Kidney epithelial cell (primary cell): Measurements from ENCODE around the gene TEX2. TPM values are rescaled to one million over a fixed set of nuclear protein-coding genes. Genes with fewer than 3 reads are reported as not detected.

Experiments used
- DNase-seq: peaks from one replicate; pipeline ENCODE4 v3.0.0-alpha.2; 2010; ENCODE audit warnings: low read depth
- H3K27me3 ChIP-seq: 2 replicates; pipeline ENCODE4 v1.6.0; 2011; ENCODE audit warnings: low read length; ENCODE audit not compliant: control insufficient read depth, insufficient read depth
- H3K36me3 ChIP-seq: 2 replicates; pipeline ENCODE4 v1.5.1; 2011; ENCODE audit warnings: low read length; ENCODE audit not compliant: control insufficient read depth, insufficient read depth
- H3K4me3 ChIP-seq: 2 replicates; pipeline ENCODE4 v1.5.1; 2011; ENCODE audit warnings: low read depth, mild to moderate bottlenecking, control low read depth, low read length
- total RNA-seq: library from RNA; depleted of rRNA; stranded (reverse); fragments of >200 nt; gene quantifications from 2 replicates; pipeline ENCODE4 v1.2.3, GENCODE V29; 2015
- TF ChIP-seq, protein P1 (sequence below): IDR thresholded peaks from 2 replicates; pipeline ENCODE4 v1.5.1; 2011; ENCODE audit warnings: mild to moderate bottlenecking, moderate library complexity, low read length, control low read depth, inconsistent platforms; ENCODE audit not compliant: insufficient read depth, poor library complexity, severe bottlenecking

TEX2 gene
- total RNA-seq, 1 donor from 2014 or later = 16.5 TPM

DNA sequence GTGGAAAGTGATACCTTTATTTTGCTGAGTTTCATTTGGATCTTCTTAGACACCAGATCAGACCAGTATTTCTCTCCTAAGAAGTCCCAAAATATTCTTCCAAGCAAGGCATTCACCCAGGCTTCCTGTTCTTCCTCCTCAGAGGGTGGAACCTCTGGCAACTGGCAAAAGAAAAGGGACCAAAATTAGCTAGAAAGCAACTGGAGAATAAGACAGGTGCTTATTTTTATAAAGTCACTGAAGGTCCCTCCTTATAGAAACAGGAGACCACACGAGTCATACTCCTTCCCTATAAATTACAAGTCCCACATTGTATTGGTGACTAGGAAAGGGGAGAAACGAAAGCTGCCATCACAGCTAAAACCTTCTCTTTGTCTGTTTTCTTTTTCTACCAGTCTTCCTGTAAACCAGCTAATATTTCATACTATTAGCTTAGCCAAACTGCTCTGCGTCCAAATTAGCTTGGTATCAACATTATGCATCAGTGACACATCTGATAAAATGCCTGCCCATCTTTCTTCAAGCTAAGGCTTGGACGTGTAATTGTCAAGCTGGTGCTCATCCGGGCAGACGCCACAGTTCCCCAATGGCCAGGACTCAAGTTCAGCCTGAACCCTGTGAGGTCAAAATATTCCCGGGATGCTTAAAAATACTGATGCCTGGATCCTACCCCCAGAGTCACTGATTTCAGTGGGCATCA lies 85.6 kb downstream of the TEX2 start:
- no peak overlapping the region for H3K4me3 ChIP-seq
- H3K27me3 ChIP-seq = no peaks in the 10 kb centered on the region
- DNase-seq = no peak
- TF ChIP-seq, protein P1, sequence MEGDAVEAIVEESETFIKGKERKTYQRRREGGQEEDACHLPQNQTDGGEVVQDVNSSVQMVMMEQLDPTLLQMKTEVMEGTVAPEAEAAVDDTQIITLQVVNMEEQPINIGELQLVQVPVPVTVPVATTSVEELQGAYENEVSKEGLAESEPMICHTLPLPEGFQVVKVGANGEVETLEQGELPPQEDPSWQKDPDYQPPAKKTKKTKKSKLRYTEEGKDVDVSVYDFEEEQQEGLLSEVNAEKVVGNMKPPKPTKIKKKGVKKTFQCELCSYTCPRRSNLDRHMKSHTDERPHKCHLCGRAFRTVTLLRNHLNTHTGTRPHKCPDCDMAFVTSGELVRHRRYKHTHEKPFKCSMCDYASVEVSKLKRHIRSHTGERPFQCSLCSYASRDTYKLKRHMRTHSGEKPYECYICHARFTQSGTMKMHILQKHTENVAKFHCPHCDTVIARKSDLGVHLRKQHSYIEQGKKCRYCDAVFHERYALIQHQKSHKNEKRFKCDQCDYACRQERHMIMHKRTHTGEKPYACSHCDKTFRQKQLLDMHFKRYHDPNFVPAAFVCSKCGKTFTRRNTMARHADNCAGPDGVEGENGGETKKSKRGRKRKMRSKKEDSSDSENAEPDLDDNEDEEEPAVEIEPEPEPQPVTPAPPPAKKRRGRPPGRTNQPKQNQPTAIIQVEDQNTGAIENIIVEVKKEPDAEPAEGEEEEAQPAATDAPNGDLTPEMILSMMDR = no peak
- no peaks in the 10 kb centered on the region for H3K36me3 ChIP-seq

DNA sequence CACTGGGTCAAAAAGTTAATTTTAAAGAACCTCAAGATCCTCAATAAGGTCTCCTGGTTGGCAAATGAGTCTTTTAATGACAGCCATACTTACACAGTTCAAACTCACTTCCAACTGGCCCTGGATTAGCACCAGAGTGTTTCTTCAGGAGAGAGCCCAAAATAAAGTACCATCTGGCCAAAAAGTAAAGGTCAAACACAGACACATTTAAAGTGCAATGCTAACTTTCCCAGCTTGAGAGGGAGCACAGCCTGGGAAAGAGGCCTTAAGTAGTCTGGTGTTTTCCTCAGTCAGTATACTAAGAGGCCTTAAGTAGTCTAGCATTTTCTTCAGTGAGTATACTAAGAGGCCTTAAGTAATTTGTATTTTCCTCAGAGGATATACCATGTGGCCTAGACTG lies 86.5 kb downstream of the TEX2 start:
- no peak overlapping the region for H3K4me3 ChIP-seq
- H3K27me3 ChIP-seq = no peaks in the 10 kb centered on the region
- TF ChIP-seq, protein P1 = no peak
- no peak for DNase-seq
- no peaks in the 10 kb centered on the region for H3K36me3 ChIP-seq

DNA sequence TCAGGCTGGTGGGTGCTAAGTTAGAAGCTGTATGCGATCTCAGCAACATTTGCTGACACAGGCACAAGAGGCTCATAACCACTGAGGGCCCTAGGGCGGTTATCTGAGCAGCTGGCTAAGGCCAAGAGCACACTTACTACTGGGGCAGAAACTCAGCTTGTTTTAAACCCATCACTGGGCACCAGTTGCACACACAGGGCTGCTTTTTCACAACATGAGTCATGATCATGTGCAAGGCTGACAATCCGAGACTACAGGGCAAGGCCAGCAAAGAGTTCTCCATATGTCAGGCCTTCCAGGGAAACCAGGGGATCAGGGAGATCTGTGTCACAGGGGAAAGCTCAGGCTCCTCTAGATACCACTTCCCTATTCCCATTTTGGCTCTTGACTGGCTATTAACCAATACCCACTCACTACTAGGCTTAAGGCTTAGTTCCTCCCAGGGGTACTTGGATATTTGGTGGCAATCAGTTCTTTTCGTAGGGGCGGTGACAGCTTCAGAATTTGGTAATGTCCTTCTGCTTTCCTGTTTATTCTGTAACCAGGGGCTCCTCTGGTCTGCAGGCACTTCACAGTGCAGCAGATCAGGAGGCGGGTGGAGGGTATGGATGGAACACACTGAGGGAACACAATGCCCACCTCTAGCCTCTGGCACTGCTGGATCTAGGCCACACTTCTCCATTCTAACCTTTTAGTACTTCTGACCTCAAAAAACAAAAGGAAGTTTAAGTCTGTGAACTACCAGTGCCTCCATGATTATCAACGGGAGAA lies 88.2 kb downstream of the TEX2 start:
- DNase-seq = peak; percentile 58
- no peaks in the 10 kb centered on the region for H3K36me3 ChIP-seq

DNA sequence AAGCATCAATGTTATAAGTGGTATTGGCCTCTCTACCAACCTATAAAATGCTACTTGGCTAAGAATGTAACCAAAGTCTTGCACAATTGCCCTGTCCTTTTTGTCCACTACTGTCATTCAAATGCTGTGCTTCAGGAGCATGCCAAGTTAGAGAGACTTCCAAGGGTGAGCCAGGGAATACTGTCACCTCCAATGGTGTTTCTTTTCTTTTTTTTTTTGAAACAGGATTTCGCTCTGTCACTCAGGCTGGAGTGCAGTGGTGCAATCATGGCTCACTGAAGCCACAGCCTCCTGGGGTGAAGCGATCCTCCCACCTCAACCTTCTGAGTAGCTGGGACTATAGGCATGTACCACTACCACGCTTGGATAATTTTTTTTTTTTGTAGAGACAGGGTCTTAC lies 89.4 kb downstream of the TEX2 start:
- Histone ChIP-seq H3K27me3 (no peaks in the 10 kb centered on the region), H3K36me3 (no peaks in the 10 kb centered on the region), H3K4me3 (no peak overlapping the region)
- TF ChIP-seq, protein P1 = no peak
- DNase-seq = no peak

More for the DNA sequence above, 88.2 kb downstream of the TEX2 start:
- TF ChIP-seq, protein P1 = no peak
- H3K27me3 ChIP-seq = no peaks in the 10 kb centered on the region
- no peak overlapping the region for H3K4me3 ChIP-seq

DNA sequence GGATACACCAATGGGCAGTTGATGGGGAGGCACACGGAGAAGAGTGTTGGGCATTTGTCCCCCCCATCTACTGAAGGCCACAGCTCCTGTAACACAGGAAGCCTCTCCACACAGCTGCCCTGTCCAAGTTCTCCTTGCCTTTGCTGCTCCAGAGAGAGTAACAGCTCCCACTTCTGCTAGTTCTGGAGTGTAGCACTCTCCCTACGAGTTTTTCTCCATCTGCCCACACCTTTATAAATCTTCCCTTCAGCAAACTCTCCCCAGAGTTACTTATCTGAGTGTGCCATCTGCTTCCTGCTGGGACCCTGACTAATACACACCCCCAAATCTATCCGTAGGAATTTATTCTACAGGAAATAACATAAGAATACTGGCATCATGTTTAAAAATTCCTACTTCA lies 90.5 kb downstream of the TEX2 start:
- DNase-seq = no peak
- TF ChIP-seq, protein P1 = no peak
- H3K27me3 ChIP-seq = no peaks in the 10 kb centered on the region
- no peak overlapping the region for H3K4me3 ChIP-seq
- H3K36me3 ChIP-seq = no peaks in the 10 kb centered on the region

DNA sequence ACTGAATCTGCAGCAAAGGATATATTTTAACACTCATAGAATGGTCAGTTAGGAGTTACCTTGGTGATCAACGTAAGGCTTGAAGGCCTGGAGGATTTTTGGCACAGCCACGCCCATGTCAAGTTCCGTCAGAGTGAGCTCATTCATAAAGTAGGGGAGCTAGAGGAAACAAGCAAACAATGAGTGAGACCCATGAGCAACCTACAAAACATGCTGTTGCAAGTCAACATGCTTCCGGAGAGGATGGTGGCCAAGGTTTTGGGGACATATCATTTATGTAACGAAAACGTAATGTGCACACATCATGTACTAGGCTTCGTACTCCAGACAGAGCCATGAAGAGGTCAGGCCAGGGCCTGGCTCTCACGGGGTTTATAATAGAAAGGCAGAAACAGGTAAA lies 92.0 kb downstream of the TEX2 start:
- H3K36me3 ChIP-seq = no peaks in the 10 kb centered on the region
- no peak for DNase-seq

More for the DNA sequence above, 92.0 kb downstream of the TEX2 start:
- Histone ChIP-seq H3K4me3 (no peak overlapping the region), H3K27me3 (no peaks in the 10 kb centered on the region)
- TF ChIP-seq, protein P1 = no peak
